Fibroblast of skin of abdomen (primary cell): ENCODE data around the gene CYB5R3.

Experiments
- DNase-seq: peaks from one replicate; pipeline ENCODE4 v3.0.0-alpha.2; 2013

Gene CYB5R3

GRCh38 chr22:42645341-42645937 lies 3.8 kb downstream of the CYB5R3 start:
- DNase-seq: no peak

- DNase-seq: no peak
Observed at GRCh38 chr22:42644422-42645340, 4.5 kb downstream of the CYB5R3 start.

GRCh38 chr22:42643634-42644421 lies 5.4 kb downstream of the CYB5R3 start:
- no peak for DNase-seq

GRCh38 chr22:42642806-42643633 lies 6.2 kb downstream of the CYB5R3 start:
- DNase-seq: no peak

GRCh38 chr22:42641801-42642413 lies 7.3 kb downstream of the CYB5R3 start:
- DNase-seq: no peak

GRCh38 chr22:42639541-42640241 lies 9.5 kb downstream of the CYB5R3 start:
- DNase-seq: no peak

- DNase-seq: no peak
Observed at GRCh38 chr22:42637555-42637954, 11.6 kb downstream of the CYB5R3 start.

GRCh38 chr22:42636506-42636905 lies 12.7 kb downstream of the CYB5R3 start:
- no peak for DNase-seq

GRCh38 chr22:42635531-42635930 lies 13.7 kb downstream of the CYB5R3 start:
- peak; percentile 79 for DNase-seq

- no peak for DNase-seq
Observed at GRCh38 chr22:42633013-42633412, 16.2 kb downstream of the CYB5R3 start.

GRCh38 chr22:42632096-42632495 lies 17.1 kb downstream of the CYB5R3 start:
- DNase-seq: no peak

GRCh38 chr22:42630901-42631602 lies 18.1 kb downstream of the CYB5R3 start:
- DNase-seq: no peak

GRCh38 chr22:42630211-42630610 lies 19.0 kb downstream of the CYB5R3 start:
- no peak for DNase-seq

- DNase-seq: no peak
Observed at GRCh38 chr22:42627981-42628380, 21.2 kb downstream of the CYB5R3 start.

- no peak for DNase-seq
Observed at GRCh38 chr22:42626951-42627625, 22.1 kb downstream of the CYB5R3 start.

GRCh38 chr22:42626431-42626830 lies 22.8 kb downstream of the CYB5R3 start:
- no peak for DNase-seq

GRCh38 chr22:42625416-42625815 lies 23.8 kb downstream of the CYB5R3 start:
- no peak for DNase-seq

GRCh38 chr22:42624551-42625106 lies 24.6 kb downstream of the CYB5R3 start:
- no peak for DNase-seq

- DNase-seq: no peak
Observed at GRCh38 chr22:42623756-42624441, 25.3 kb downstream of the CYB5R3 start.
